Activated gamma-delta T cell treated with anti-CD3 and anti-CD28 coated beads, Interleukin-2, amount 50 U/mL, for 16 hours (primary cell): ENCODE results near the gene ZNF37A.
"Not testable (repeated sequence)": the region's sequence is repeated elsewhere in the genome, so short reads cannot be mapped to it uniquely, and the experiment has no call there.

Source experiments
- DNase-seq: peaks from one replicate; pipeline ENCODE4 v3.0.0-alpha.2; 2020; ENCODE audit warnings: low read depth

The ZNF37A gene

GRCh38 chr10:38094158-38094926 lies at the start of gene ZNF37A:
Gene ZNF37A, plus strand, starts transcription at chr10:38094337. Its CDS starts 2,281 bp downstream, at chr10:38096618.
- DNase-seq, result peak; percentile 82

GRCh38 chr10:38045129-38045528 lies 49.0 kb upstream of the ZNF37A start:
- DNase-seq, result no peak

GRCh38 chr10:38047666-38048065 lies 46.5 kb upstream of the ZNF37A start:
- DNase-seq, result no peak

GRCh38 chr10:38050212-38050611 lies 43.9 kb upstream of the ZNF37A start:
- DNase-seq, result no peak

GRCh38 chr10:38054361-38054797 lies 39.8 kb upstream of the ZNF37A start:
- DNase-seq, result no peak

- not testable (repeated sequence) for DNase-seq
Measured at GRCh38 chr10:38055274-38055894, 38.8 kb upstream of the ZNF37A start.

- not testable (repeated sequence) for DNase-seq
Measured at GRCh38 chr10:38069663-38070062, 24.5 kb upstream of the ZNF37A start.

- DNase-seq, result no peak
Measured at GRCh38 chr10:38070501-38070900, 23.6 kb upstream of the ZNF37A start.

GRCh38 chr10:38072552-38072951 lies 21.6 kb upstream of the ZNF37A start:
- DNase-seq, result no peak

- no peak for DNase-seq
Measured at GRCh38 chr10:38076687-38077086, 17.4 kb upstream of the ZNF37A start.

GRCh38 chr10:38093318-38093717 lies 819 bp upstream of the ZNF37A start:
- DNase-seq, result not testable (repeated sequence)

- no peak for DNase-seq
Measured at GRCh38 chr10:38093816-38094157, 350 bp upstream of the ZNF37A start.

GRCh38 chr10:38094927-38095574 lies 914 bp downstream of the ZNF37A start:
- no peak for DNase-seq

GRCh38 chr10:38102880-38103279 lies 8.7 kb downstream of the ZNF37A start:
- DNase-seq, result no peak

- DNase-seq, result no peak
Measured at GRCh38 chr10:38103756-38104155, 9.6 kb downstream of the ZNF37A start.

- no peak for DNase-seq
Measured at GRCh38 chr10:38112159-38112558, 18.0 kb downstream of the ZNF37A start.

GRCh38 chr10:38118072-38118807 lies 24.1 kb downstream of the ZNF37A start:
- no peak for DNase-seq

GRCh38 chr10:38119038-38119437 lies 24.9 kb downstream of the ZNF37A start:
- no peak for DNase-seq

- no peak for DNase-seq
Measured at GRCh38 chr10:38127812-38128211, 33.7 kb downstream of the ZNF37A start.

- no peak for DNase-seq
Measured at GRCh38 chr10:38143587-38143986, 49.5 kb downstream of the ZNF37A start.

GRCh38 chr10:38146579-38147333 lies 52.6 kb downstream of the ZNF37A start:
- DNase-seq, result no peak

GRCh38 chr10:38147686-38148085 lies 53.5 kb downstream of the ZNF37A start:
- DNase-seq, result no peak
